ENCODE data around the gene PRXL2B.

DNA sequence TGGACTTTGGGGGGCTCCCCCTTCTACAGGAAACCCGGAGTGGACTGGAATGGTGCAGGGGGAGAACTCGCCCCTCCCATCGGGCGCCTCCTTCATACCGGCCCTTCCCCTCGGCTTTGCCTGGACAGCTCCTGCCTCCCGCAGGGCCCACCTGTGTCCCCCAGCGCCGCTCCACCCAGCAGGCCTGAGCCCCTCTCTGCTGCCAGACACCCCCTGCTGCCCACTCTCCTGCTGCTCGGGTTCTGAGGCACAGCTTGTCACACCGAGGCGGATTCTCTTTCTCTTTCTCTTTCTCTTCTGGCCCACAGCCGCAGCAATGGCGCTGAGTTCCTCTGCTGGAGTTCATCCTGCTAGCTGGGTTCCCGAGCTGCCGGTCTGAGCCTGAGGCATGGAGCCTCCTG lies 30.3 kb upstream of the PRXL2B start, which contains the start of gene TNFRSF14:
- TF ChIP-seq, protein P1, sequence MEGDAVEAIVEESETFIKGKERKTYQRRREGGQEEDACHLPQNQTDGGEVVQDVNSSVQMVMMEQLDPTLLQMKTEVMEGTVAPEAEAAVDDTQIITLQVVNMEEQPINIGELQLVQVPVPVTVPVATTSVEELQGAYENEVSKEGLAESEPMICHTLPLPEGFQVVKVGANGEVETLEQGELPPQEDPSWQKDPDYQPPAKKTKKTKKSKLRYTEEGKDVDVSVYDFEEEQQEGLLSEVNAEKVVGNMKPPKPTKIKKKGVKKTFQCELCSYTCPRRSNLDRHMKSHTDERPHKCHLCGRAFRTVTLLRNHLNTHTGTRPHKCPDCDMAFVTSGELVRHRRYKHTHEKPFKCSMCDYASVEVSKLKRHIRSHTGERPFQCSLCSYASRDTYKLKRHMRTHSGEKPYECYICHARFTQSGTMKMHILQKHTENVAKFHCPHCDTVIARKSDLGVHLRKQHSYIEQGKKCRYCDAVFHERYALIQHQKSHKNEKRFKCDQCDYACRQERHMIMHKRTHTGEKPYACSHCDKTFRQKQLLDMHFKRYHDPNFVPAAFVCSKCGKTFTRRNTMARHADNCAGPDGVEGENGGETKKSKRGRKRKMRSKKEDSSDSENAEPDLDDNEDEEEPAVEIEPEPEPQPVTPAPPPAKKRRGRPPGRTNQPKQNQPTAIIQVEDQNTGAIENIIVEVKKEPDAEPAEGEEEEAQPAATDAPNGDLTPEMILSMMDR (IDR thresholded peaks at IDR 0.05), result peak in 1 of 7 experiments; percentile 23
- TF ChIP-seq POLR2A (IDR thresholded peaks at IDR 0.05), result peak; percentile 10 to 56 (median 46)
